Esophagus (tissue), 2 donors: ENCODE measurements around the gene TAF1L. TPM values are rescaled to one million over a fixed set of nuclear protein-coding genes. Genes with fewer than 3 reads are reported as not detected.

ENCODE experiments used
- polyA plus RNA-seq, 2 donors: library from polyadenylated mRNA; stranded (reverse); fragments of 200-250 nt; gene quantifications; one replicate each; pipeline ENCODE4 v1.2.3, GENCODE V29; 2013
- donor health status: healthy with polysubstance abuse.
- donor health status: Bipolar disorder and iron deficiency.

TAF1L gene
- polyA plus RNA-seq, 2 donors: not detected

Other genes starting within 250 kb of the TAF1L start
- 1 to 10 TPM; 4.5 to 4.7 TPM for gene RIGI, start 109.5 kb downstream of the TAF1L start, polyA plus RNA-seq
- gene SMIM27, start 83.3 kb downstream of the TAF1L start, polyA plus RNA-seq: 1 to 10 TPM; 4.4 to 5.4 TPM
- 1 to 10 TPM; 5.7 to 6.5 TPM for gene TOPORS, start 83.1 kb downstream of the TAF1L start, polyA plus RNA-seq
- gene NDUFB6, start 62.5 kb downstream of the TAF1L start, polyA plus RNA-seq: 10 to 100 TPM; 26.2 to 37.4 TPM
- not detected for gene TMEM215, start 147.9 kb upstream of the TAF1L start, polyA plus RNA-seq